Right lobe of liver (tissue), 6 donors: ENCODE data around the gene PIGQ. TPM values are rescaled to one million over a fixed set of nuclear protein-coding genes. Genes with fewer than 3 reads are reported as not detected.

Source experiments
- ATAC-seq, 4 donors: fragments of 200-7000 bp; cut with Tn5 transposase; one replicate each; pipeline ENCODE4 v1.9.1; 2020; ENCODE audit warnings: mild to moderate bottlenecking in 4 of 4, moderate library complexity in 4 of 4
- DNase-seq, 3 donors: peaks; one replicate each; pipeline ENCODE4 v3.0.0-alpha.2; 2020
- H3K27ac ChIP-seq, 3 donors: fragments of 200-600 bp; one replicate each; pipeline ENCODE4 v1.8.0; 2022
- H3K27me3 ChIP-seq, 2 donors: fragments of 200-600 bp; one replicate each; pipeline ENCODE4 v1.8.0; 2022
- H3K36me3 ChIP-seq, 4 donors: fragments of 200-600 bp; sonication (generic) in 1 of 4; one replicate each; pipeline versions ENCODE4 v1.5.1 to v1.8.0; 2017 to 2022; ENCODE audit warnings: control low read depth in 1 of 4
- H3K4me1 ChIP-seq, 4 donors: fragments of 200-600 bp; sonication (generic) in 1 of 4; one replicate each; pipeline versions ENCODE4 v1.5.1 to v1.8.0; 2017 to 2022; ENCODE audit warnings: control low read depth in 1 of 4
- H3K4me3 ChIP-seq, 3 donors: fragments of 200-600 bp; one replicate each; pipeline ENCODE4 v1.8.0; 2022
- H3K9me3 ChIP-seq, 4 donors: fragments of 200-600 bp; sonication (generic) in 1 of 4; one replicate each; pipeline versions ENCODE4 v1.5.1 to v1.8.0; 2017 to 2022; ENCODE audit warnings: control low read depth in 1 of 4
- CTCF ChIP-seq, 4 donors: fragments of 200-600 bp in 3 of 4; fragments of 450-650 bp in 1 of 4; IDR thresholded peaks; one replicate each; pipeline versions ENCODE4 v1.5.1 to v1.8.0; 2016 to 2022; ENCODE audit warnings: antibody characterized with exemption in 4 of 4, mild to moderate bottlenecking in 2 of 4
- POLR2A ChIP-seq: fragments of 450-650 bp; IDR thresholded peaks from one replicate; pipeline ENCODE4 v1.6.1; 2017; ENCODE audit warnings: antibody characterized with exemption, mild to moderate bottlenecking
- whole genome bisulfite sequencing: methylation state at CpG from one replicate; pipeline ENCODE4 v1.1.6; 2018; ENCODE audit warnings: low coverage, low lambda C conversion rate; ENCODE audit not compliant: insufficient coverage; ENCODE audit errors: missing lambda C conversion rate; 5-methylcytosine and 5-hydroxymethylcytosine counted together
- intact Hi-C, 2 donors: fragments of 100-400 bp; cut with DNase I; formaldehyde crosslinking; loops; one replicate each; pipeline versions ENCODE4 v1.11.2 to v1.14.1; 2022
- total RNA-seq, 6 experiments: library from RNA; depleted of rRNA in 2 of 6; stranded (reverse); fragments of >200 nt in 2 of 6; fragmentation: NEBNext Ultra II Directional in 3 of 6; extraction: Animal tissue kit (Norgen Biotek cat#: 25700) in 3 of 6; gene quantifications; one replicate each; pipeline versions ENCODE4 v1.1.0 to v1.2.4, GENCODE V29; 2016 to 2023
- donor health status: DM: no; HTN: yes; CAD: no.
- donor health status: DM: no; HTN: no; CAD: no.
- donor health status: DM: no; HTN: no; CAD: no.
- donor health status: DM: no; HTN: yes; CAD: no.
- donor health status: DM: no; HTN: yes; CAD: no.

PIGQ gene
- total RNA-seq, 6 experiments from 2014 or later = 19.5 to 32.0 (median 27.8) TPM

- no peak overlapping the region for H3K4me3 ChIP-seq
- no peak overlapping the region for H3K27ac ChIP-seq
- WGBS = 36% methylated on average over 6 of the region's 62 CpGs
- no peaks in the 10 kb centered on the region for H3K27me3 ChIP-seq
- TF ChIP-seq POLR2A (no peak), CTCF (IDR thresholded peaks at IDR 0.05) (no peak)
- peaks cover 0 to 10% (median 0%) of the 10 kb centered on the region in 4 donors for H3K4me1 ChIP-seq
- H3K9me3 ChIP-seq = no peaks in the 10 kb centered on the region
- no peaks in the 10 kb centered on the region for H3K36me3 ChIP-seq
- DNase-seq (no peak), ATAC-seq (no peak)
- intact Hi-C loops = no loop called here
Observed at GRCh38 chr16:559411-560203, 10.2 kb upstream of the PIGQ start.

- Histone ChIP-seq H3K27ac (no peak within 1 kb of the TSS), H3K9me3 (no peaks in the 10 kb centered on the region), H3K27me3 (no peaks in the 10 kb centered on the region), H3K36me3 (no peaks in the 10 kb centered on the region), H3K4me1 (peaks cover 0 to 10% (median 0%) of the 10 kb centered on the region in 4 donors), H3K4me3 (no peak within 1 kb of the TSS)
- intact Hi-C loops = no loop called here
- ATAC-seq (no peak), DNase-seq (no peak)
- WGBS = no CpG with 5 or more reads among the region's 84 CpGs
- TF ChIP-seq CTCF (IDR thresholded peaks at IDR 0.05) (no peak), POLR2A (no peak)
Observed at GRCh38 chr16:560204-560700, 9.5 kb upstream of the PIGQ start, which contains the start of gene PRR35. Gene PRR35, plus strand, starts transcription at chr16:560394. Its CDS starts 2,901 bp downstream, at chr16:563295.

DNA sequence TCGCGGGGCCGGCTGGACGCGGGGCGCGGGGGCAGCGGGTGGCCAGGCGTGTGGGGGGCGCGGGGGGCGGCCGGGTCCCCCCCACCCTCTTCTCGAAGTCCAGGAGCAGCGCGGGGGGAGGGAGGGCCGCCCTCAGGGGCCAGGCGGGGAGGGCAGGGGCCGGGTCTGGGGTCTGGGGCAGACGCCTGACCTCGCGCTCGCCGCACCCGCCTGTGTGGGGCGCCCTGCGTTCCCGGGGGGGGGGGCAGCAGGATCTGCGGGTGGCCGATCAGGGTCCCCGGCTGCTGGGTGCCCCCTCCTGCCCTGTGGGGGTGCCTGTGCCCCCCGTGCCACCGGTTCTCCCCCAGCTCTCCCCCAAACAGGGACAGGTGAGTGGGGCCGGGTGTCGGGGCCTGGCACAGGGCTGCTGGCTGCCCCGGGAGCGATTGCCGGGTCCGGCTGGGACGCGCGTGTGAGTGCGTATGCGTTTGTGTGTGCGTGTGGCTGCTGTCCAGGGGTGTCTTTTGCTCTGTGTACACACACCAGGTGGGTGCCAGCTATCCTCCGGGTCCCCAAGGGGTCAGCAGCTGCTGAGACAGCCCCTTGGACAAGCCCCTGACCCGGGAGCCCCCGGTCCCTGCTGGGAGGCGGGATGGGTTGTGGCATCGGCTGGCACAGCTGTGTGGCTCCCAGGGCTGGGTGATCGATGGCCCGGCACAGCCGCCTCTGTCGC, 8.9 kb upstream of the PIGQ start:
- Histone ChIP-seq H3K9me3 (no peaks in the 10 kb centered on the region), H3K27ac (no peak overlapping the region), H3K36me3 (no peaks in the 10 kb centered on the region), H3K4me3 (no peak overlapping the region), H3K4me1 (peaks cover 0 to 10% (median 0%) of the 10 kb centered on the region in 4 donors), H3K27me3 (no peaks in the 10 kb centered on the region)
- DNase-seq (no peak), ATAC-seq (no peak)
- intact Hi-C loops = no loop called here
- WGBS = 5% methylated on average over 4 of the region's 54 CpGs
- no peak for TF ChIP-seq POLR2A
- TF ChIP-seq CTCF (IDR thresholded peaks at IDR 0.05) = no peak

GRCh38 chr16:561413-561794, 8.4 kb upstream of the PIGQ start:
- WGBS = 100% methylated on average over 2 of the region's 15 CpGs
- DNase-seq (no peak), ATAC-seq (no peak)
- Histone ChIP-seq H3K4me3 (no peak overlapping the region), H3K4me1 (peaks cover 0 to 10% (median 0%) of the 10 kb centered on the region in 4 donors), H3K36me3 (no peaks in the 10 kb centered on the region), H3K27me3 (no peaks in the 10 kb centered on the region), H3K9me3 (no peaks in the 10 kb centered on the region), H3K27ac (no peak overlapping the region)
- intact Hi-C loops = no loop called here
- TF ChIP-seq POLR2A = no peak
- TF ChIP-seq CTCF (IDR thresholded peaks at IDR 0.05) = no peak
